GM19328 (cell line): ENCODE data around the gene SNX18.

ENCODE experiments used
- ATAC-seq: cut with Tn5 transposase; IDR thresholded peaks from one replicate; pipeline ENCODE4 v1.9.1; 2021; ENCODE audit warnings: mild to moderate bottlenecking, moderate library complexity; ENCODE audit not compliant: unreplicated experiment

Gene SNX18

GRCh38 chr5:54540286-54540685 lies 22.7 kb downstream of the SNX18 start:
- no peak for ATAC-seq

- ATAC-seq: no peak
Measured at GRCh38 chr5:54541823-54542783, 24.5 kb downstream of the SNX18 start.

GRCh38 chr5:54544044-54544443 lies 26.5 kb downstream of the SNX18 start:
- no peak for ATAC-seq

- no peak for ATAC-seq
Measured at GRCh38 chr5:54545796-54546195, 28.2 kb downstream of the SNX18 start.

GRCh38 chr5:54547711-54548250 lies 30.2 kb downstream of the SNX18 start:
- ATAC-seq: no peak

- no peak for ATAC-seq
Measured at GRCh38 chr5:54548565-54548964, 31.0 kb downstream of the SNX18 start.

- ATAC-seq: no peak
Measured at GRCh38 chr5:54551292-54551691, 33.7 kb downstream of the SNX18 start.

GRCh38 chr5:54551926-54552325 lies 34.4 kb downstream of the SNX18 start:
- ATAC-seq: no peak

GRCh38 chr5:54552446-54552845 lies 34.9 kb downstream of the SNX18 start:
- ATAC-seq: no peak

GRCh38 chr5:54553659-54554207 lies 36.2 kb downstream of the SNX18 start:
- ATAC-seq: no peak

- no peak for ATAC-seq
Measured at GRCh38 chr5:54556141-54556540, 38.6 kb downstream of the SNX18 start.

- ATAC-seq: no peak
Measured at GRCh38 chr5:54558362-54558761, 40.8 kb downstream of the SNX18 start.

GRCh38 chr5:54561651-54562050 lies 44.1 kb downstream of the SNX18 start:
- ATAC-seq: no peak

- ATAC-seq: no peak
Measured at GRCh38 chr5:54563083-54563761, 45.7 kb downstream of the SNX18 start.

- no peak for ATAC-seq
Measured at GRCh38 chr5:54567996-54568395, 50.4 kb downstream of the SNX18 start.

GRCh38 chr5:54570916-54571315 lies 53.4 kb downstream of the SNX18 start:
- ATAC-seq: no peak

GRCh38 chr5:54571462-54571861 lies 53.9 kb downstream of the SNX18 start:
- ATAC-seq: no peak

GRCh38 chr5:54573812-54574489 lies 56.4 kb downstream of the SNX18 start:
- ATAC-seq: no peak

- ATAC-seq: no peak
Measured at GRCh38 chr5:54577528-54577927, 60.0 kb downstream of the SNX18 start.

GRCh38 chr5:54577937-54578653 lies 60.5 kb downstream of the SNX18 start:
- ATAC-seq: no peak
